Nucleus accumbens (tissue), 56 donors: ENCODE results near the gene PTGS2.

Source experiments
- DNase-seq, 56 donors: peaks; one replicate each; lab custom pipeline; 2025; lab: John Stamatoyannopoulos, UW

Gene PTGS2

GRCh38 chr1:186680245-186681061 is at the start of gene PTGS2:
Gene PTGS2, minus strand, starts transcription at chr1:186680423. Its CDS starts 133 bp downstream, at chr1:186680290.
- peak in 49 of 56 donors; percentile 2 to 76 (median 45) for DNase-seq

- no peak for DNase-seq
Observed at GRCh38 chr1:186722711-186723309, 42.6 kb upstream of the PTGS2 start.

GRCh38 chr1:186717286-186717685 is 37.1 kb upstream of the PTGS2 start:
- no peak for DNase-seq

GRCh38 chr1:186715887-186716809 is 35.9 kb upstream of the PTGS2 start:
- no peak for DNase-seq

- no peak for DNase-seq
Observed at GRCh38 chr1:186710696-186711095, 30.5 kb upstream of the PTGS2 start.

GRCh38 chr1:186708694-186709097 is 28.5 kb upstream of the PTGS2 start:
- DNase-seq = no peak

GRCh38 chr1:186703209-186703766 is 23.1 kb upstream of the PTGS2 start:
- DNase-seq = no peak

GRCh38 chr1:186700722-186701121 is 20.5 kb upstream of the PTGS2 start:
- DNase-seq = no peak

GRCh38 chr1:186699519-186699918 is 19.3 kb upstream of the PTGS2 start:
- no peak for DNase-seq

GRCh38 chr1:186689907-186690306 is 9.7 kb upstream of the PTGS2 start:
- DNase-seq = no peak

- DNase-seq = no peak
Observed at GRCh38 chr1:186689376-186689775, 9.2 kb upstream of the PTGS2 start.

GRCh38 chr1:186683652-186684410 is 3.6 kb upstream of the PTGS2 start:
- DNase-seq = peak in 3 of 56 donors; percentile 1 to 13 (median 10)

- DNase-seq = no peak
Observed at GRCh38 chr1:186682736-186683135, 2.5 kb upstream of the PTGS2 start.

- DNase-seq = no peak
Observed at GRCh38 chr1:186681801-186682200, 1.6 kb upstream of the PTGS2 start.

- no peak for DNase-seq
Observed at GRCh38 chr1:186681121-186681520, 898 bp upstream of the PTGS2 start.

- DNase-seq = peak in 1 of 56 donors; percentile 9
Observed at GRCh38 chr1:186679924-186680244, 339 bp downstream of the PTGS2 start.

- DNase-seq = no peak
Observed at GRCh38 chr1:186678155-186678554, 2.1 kb downstream of the PTGS2 start.

GRCh38 chr1:186672596-186672995 is 7.6 kb downstream of the PTGS2 start:
- no peak for DNase-seq

GRCh38 chr1:186672131-186672530 is 8.1 kb downstream of the PTGS2 start:
- DNase-seq = no peak
